GM19467 (cell line): ENCODE data around the gene MORN5.

Source experiments
- ATAC-seq: cut with Tn5 transposase; IDR thresholded peaks from one replicate; pipeline ENCODE4 v1.9.1; 2021; ENCODE audit warnings: mild to moderate bottlenecking, moderate library complexity; ENCODE audit not compliant: unreplicated experiment

Gene MORN5

GRCh38 chr9:122228568-122229484, 69.1 kb downstream of the MORN5 start, which contains the start of gene LHX6:
Gene LHX6 (minus strand): TSS chr9:122228957. CDS start chr9:122228740, 217 bp downstream.
- ATAC-seq = no peak

- ATAC-seq = no peak
Measured at GRCh38 chr9:122229485-122229837, 69.8 kb downstream of the MORN5 start.

GRCh38 chr9:122232796-122233306, 73.1 kb downstream of the MORN5 start:
- no peak for ATAC-seq

GRCh38 chr9:122234022-122234748, 74.5 kb downstream of the MORN5 start:
- ATAC-seq = no peak

GRCh38 chr9:122236681-122237080, 77.0 kb downstream of the MORN5 start:
- no peak for ATAC-seq

GRCh38 chr9:122239722-122240121, 80.0 kb downstream of the MORN5 start:
- no peak for ATAC-seq

- ATAC-seq = no peak
Measured at GRCh38 chr9:122244349-122244748, 84.6 kb downstream of the MORN5 start.

GRCh38 chr9:122246666-122247065, 87.0 kb downstream of the MORN5 start:
- ATAC-seq = no peak

- ATAC-seq = no peak
Measured at GRCh38 chr9:122248448-122248865, 88.7 kb downstream of the MORN5 start.
